H1 (cell line): ENCODE data around the gene PTHLH. TPM values are rescaled to one million over a fixed set of nuclear protein-coding genes. Genes with fewer than 3 reads are reported as not detected.
A peak's percentile ranks its signal among the peaks of the same experiment; 100 is the strongest.

ENCODE experiments used
- CTCF ChIA-PET: fragments of 300-600 bp; sonication (Branson Sonifier 250); formaldehyde crosslinking; loops from one replicate; lab custom pipeline; 2021; ENCODE audit not compliant: partially characterized antibody; lab: Charles Lee
- POLR2A ChIA-PET: fragments of 300-600 bp; sonication (Branson Sonifier 250); formaldehyde crosslinking; loops from one replicate; lab custom pipeline; 2021; ENCODE audit warnings: inconsistent platforms; ENCODE audit not compliant: partially characterized antibody; lab: Charles Lee
- DNase-seq, 2 experiments: peaks; one replicate each; pipeline versions ENCODE4 v3.0.0 to v3.0.0-alpha.2; 2010 to 2022; ENCODE audit warnings: low spot score in 2 of 2, low read depth in 1 of 2, mixed read lengths in 1 of 2
- FAIRE-seq: peaks from 2 replicates; lab custom pipeline; 2011; peaks lifted over from hg19 to GRCh38; lab: Jason Lieb, UNC
- H2AFZ ChIP-seq: 2 replicates; pipeline ENCODE4 v1.8.1; 2012; ENCODE audit warnings: low read length, inconsistent platforms
- H2AK5ac ChIP-seq: 2 replicates; pipeline ENCODE4 v1.6.1; 2013; ENCODE audit warnings: low read depth, low read length
- H2BK120ac ChIP-seq: replicated peaks from 2 replicates; pipeline ENCODE3; 2013; ENCODE audit warnings: low read depth, low read length, inconsistent platforms
- H2BK12ac ChIP-seq: 2 replicates; pipeline ENCODE4 v1.6.1; 2013; ENCODE audit warnings: low read depth, low read length
- H2BK15ac ChIP-seq: 2 replicates; pipeline ENCODE4 v1.6.1; 2013; ENCODE audit warnings: low read length
- H2BK20ac ChIP-seq: 2 replicates; pipeline ENCODE4 v1.6.1; 2013; ENCODE audit warnings: low read length
- H2BK5ac ChIP-seq: 2 replicates; pipeline ENCODE4 v1.6.1; 2013; ENCODE audit warnings: low read depth, low read length
- H3K14ac ChIP-seq: 2 replicates; pipeline ENCODE4 v1.6.1; 2013; ENCODE audit warnings: inconsistent platforms; ENCODE audit not compliant: insufficient read length
- H3K18ac ChIP-seq: 2 replicates; pipeline ENCODE4 v1.6.1; 2013; ENCODE audit warnings: low read length; ENCODE audit errors: extremely low read depth
- H3K23ac ChIP-seq: 2 replicates; pipeline ENCODE4 v1.6.1; 2013; ENCODE audit warnings: inconsistent platforms; ENCODE audit not compliant: insufficient read length
- H3K23me2 ChIP-seq: 2 replicates; pipeline ENCODE4 v1.6.1; 2013; ENCODE audit warnings: low read depth, low read length
- H3K27ac ChIP-seq: 2 replicates; pipeline ENCODE4 v1.6.1; 2011; ENCODE audit warnings: low read depth, low read length, inconsistent platforms
- H3K27me3 ChIP-seq, 4 experiments: replicated peaks in 1 of 4; 1 replicate in 1 of 4; 2 replicates in 3 of 4; pipeline versions ENCODE4 v1.6.1 to v1.8.1; 2011 to 2013; ENCODE audit warnings: low read length in 3 of 4, mild to moderate bottlenecking in 3 of 4, inconsistent platforms in 2 of 4, mixed read lengths in 2 of 4, moderate library complexity in 1 of 4; ENCODE audit not compliant: control insufficient read depth in 3 of 4, insufficient read depth in 3 of 4; ENCODE audit errors: extremely low read depth in 1 of 4
- H3K36me3 ChIP-seq, 4 experiments: 2 replicates each; pipeline versions ENCODE4 v1.6.1 to v1.8.1; 2011 to 2013; ENCODE audit warnings: mild to moderate bottlenecking in 4 of 4, low read length in 3 of 4, moderate library complexity in 2 of 4, control low read depth in 1 of 4, inconsistent platforms in 1 of 4; ENCODE audit not compliant: insufficient read depth in 4 of 4, control insufficient read depth in 2 of 4
- H3K4ac ChIP-seq: replicated peaks from 2 replicates; pipeline ENCODE3; 2013; ENCODE audit warnings: low read length, low read depth, mixed read lengths, inconsistent platforms; ENCODE audit not compliant: insufficient read length
- H3K4me1 ChIP-seq, 4 experiments: replicated peaks in 1 of 4; 1 replicate in 1 of 4; 2 replicates in 3 of 4; pipeline versions ENCODE4 v1.6.1 to v1.8.1; 2011 to 2013; ENCODE audit warnings: low read length in 3 of 4, inconsistent platforms in 2 of 4, mixed read lengths in 1 of 4; ENCODE audit not compliant: insufficient read depth in 4 of 4, control insufficient read depth in 3 of 4
- H3K4me2 ChIP-seq, 2 experiments: 2 replicates each; pipeline versions ENCODE4 v1.6.1 to v1.8.1; 2011 to 2013; ENCODE audit warnings: low read depth in 2 of 2, low read length in 2 of 2, control low read depth in 1 of 2, inconsistent platforms in 1 of 2, mild to moderate bottlenecking in 1 of 2; ENCODE audit not compliant: insufficient read depth in 1 of 2
- H3K4me3 ChIP-seq, 4 experiments: fragments of 200-600, 300-600 bp in 1 of 4; sonication (generic), shearing (Covaris generic), sonication (Bioruptor Twin) in 1 of 4; 2 replicates each; pipeline versions ENCODE4 v1.5.1 to v1.8.1; 2011 to 2016; ENCODE audit warnings: low read length in 4 of 4, low read depth in 3 of 4, control low read depth in 2 of 4, inconsistent platforms in 2 of 4, mild to moderate bottlenecking in 2 of 4, mixed read lengths in 1 of 4, moderate library complexity in 1 of 4; ENCODE audit not compliant: insufficient read depth in 2 of 4; ENCODE audit errors: extremely low read depth in 1 of 4
- H3K56ac ChIP-seq: replicated peaks from 2 replicates; pipeline ENCODE3; 2013; ENCODE audit warnings: low read depth, mild to moderate bottlenecking, mixed read lengths, low read length, inconsistent platforms; ENCODE audit not compliant: insufficient read length
- H3K79me1 ChIP-seq: 2 replicates; pipeline ENCODE4 v1.6.1; 2013; ENCODE audit warnings: low read depth, low read length, control low read depth
- H3K79me2 ChIP-seq, 2 experiments: 2 replicates each; pipeline versions ENCODE4 v1.6.1 to v1.8.1; 2012 to 2013; ENCODE audit warnings: low read length in 2 of 2, mild to moderate bottlenecking in 2 of 2, inconsistent platforms in 1 of 2; ENCODE audit not compliant: insufficient read depth in 2 of 2, control insufficient read depth in 1 of 2
- H3K9ac ChIP-seq, 4 experiments: replicated peaks in 1 of 4; 1 replicate in 1 of 4; 2 replicates in 3 of 4; pipeline versions ENCODE4 v1.6.1 to v1.8.1; 2011 to 2013; ENCODE audit warnings: low read depth in 3 of 4, low read length in 3 of 4, control low read depth in 2 of 4, mild to moderate bottlenecking in 2 of 4, moderate library complexity in 2 of 4, inconsistent platforms in 1 of 4; ENCODE audit errors: extremely low read depth in 1 of 4
- H3K9me3 ChIP-seq, 2 experiments: 2 replicates each; pipeline versions ENCODE4 v1.6.1 to v1.8.1; 2012 to 2013; ENCODE audit warnings: mild to moderate bottlenecking in 2 of 2, moderate library complexity in 2 of 2, control low read depth in 1 of 2, inconsistent platforms in 1 of 2, low read depth in 1 of 2, low read length in 1 of 2, mixed read lengths in 1 of 2; ENCODE audit not compliant: insufficient read depth in 2 of 2
- H4K20me1 ChIP-seq, 2 experiments: replicated peaks in 1 of 2; 2 replicates each; pipeline versions ENCODE3 to v1.8.1; 2011 to 2013; ENCODE audit warnings: inconsistent platforms in 2 of 2, low read length in 2 of 2, mild to moderate bottlenecking in 1 of 2; ENCODE audit not compliant: insufficient read depth in 2 of 2, control insufficient read depth in 1 of 2
- H4K5ac ChIP-seq: 2 replicates; pipeline ENCODE4 v1.6.1; 2013; ENCODE audit warnings: low read length, low read depth, mixed read lengths, inconsistent platforms; ENCODE audit not compliant: insufficient read length
- H4K8ac ChIP-seq: 2 replicates; pipeline ENCODE4 v1.8.0; 2013; ENCODE audit warnings: mild to moderate bottlenecking, moderate library complexity, low read length, inconsistent platforms; ENCODE audit not compliant: insufficient read depth; ENCODE audit errors: extremely low read depth
- H4K91ac ChIP-seq: replicated peaks from 2 replicates; pipeline ENCODE3; 2013; ENCODE audit warnings: low read length, mixed read lengths, inconsistent platforms; ENCODE audit not compliant: insufficient read length
- BCL11A ChIP-seq, 2 experiments: IDR thresholded peaks; one replicate each; pipeline ENCODE4 v1.6.1; 2011; ENCODE audit warnings: low read depth in 2 of 2, low read length in 2 of 2, mild to moderate bottlenecking in 2 of 2
- CHD1 ChIP-seq: IDR thresholded peaks from 2 replicates; pipeline ENCODE4 v1.6.1; 2012; ENCODE audit warnings: low read depth, low read length, improper control_type of control experiment
- CTBP2 ChIP-seq: IDR thresholded peaks from 2 replicates; pipeline ENCODE4 v1.7.0; 2011; ENCODE audit warnings: borderline replicate concordance, mild to moderate bottlenecking, moderate library complexity, mixed read lengths, low read length; ENCODE audit not compliant: insufficient read depth, insufficient read length
- FOSL1 ChIP-seq: IDR thresholded peaks from 2 replicates; pipeline ENCODE4 v1.6.1; 2011; ENCODE audit warnings: mild to moderate bottlenecking, low read depth, low read length, moderate library complexity; ENCODE audit not compliant: insufficient read depth
- GTF2F1 ChIP-seq: IDR thresholded peaks from 2 replicates; pipeline ENCODE4 v1.6.1; 2012; ENCODE audit warnings: low read depth, low read length, improper control_type of control experiment, borderline replicate concordance
- HDAC2 ChIP-seq, 2 experiments: fragments of 300-600 bp in 1 of 2; sonication (generic) in 1 of 2; IDR thresholded peaks; 2 replicates each; pipeline ENCODE4 v1.6.1; 2011 to 2012; ENCODE audit warnings: low read depth in 2 of 2, low read length in 2 of 2, mild to moderate bottlenecking in 2 of 2, moderate library complexity in 2 of 2, borderline replicate concordance in 1 of 2, inconsistent platforms in 1 of 2
- MAFK ChIP-seq: IDR thresholded peaks from 2 replicates; pipeline ENCODE4 v1.6.1; 2012; ENCODE audit warnings: low read depth, mild to moderate bottlenecking, improper control_type of control experiment, low read length
- TBP ChIP-seq: IDR thresholded peaks from 2 replicates; pipeline ENCODE4 v1.6.1; 2011; ENCODE audit warnings: low read depth, low read length, improper control_type of control experiment
- TCF12 ChIP-seq: IDR thresholded peaks from 2 replicates; pipeline ENCODE4 v1.6.1; 2011; ENCODE audit warnings: low read depth, mild to moderate bottlenecking, low read length
- WGBS, 2 experiments: shearing (Covaris generic) in 1 of 2; methylation state at CpG; one replicate each; pipeline versions ENCODE4 v1.1.6 to v1.1.7; 2013 to 2015; ENCODE audit warnings: low lambda C conversion rate in 2 of 2, mixed read lengths in 2 of 2, inconsistent platforms in 1 of 2, low coverage in 1 of 2, missing lambda C conversion rate in 1 of 2; ENCODE audit not compliant: insufficient replicate concordance in 2 of 2, insufficient coverage in 1 of 2, insufficient read length in 1 of 2; ENCODE audit errors: extremely low coverage in 1 of 2, missing lambda C conversion rate in 1 of 2; 5-methylcytosine and 5-hydroxymethylcytosine counted together
- polyA plus RNA-seq, 7 experiments: library from polyadenylated mRNA; depleted of rRNA in 3 of 7; stranded (reverse) in 5 of 7; unstranded in 2 of 7; fragments of >200 nt in 5 of 7; fragments of 200-250 nt in 2 of 7; gene quantifications; 1 replicate in 5 of 7; 2 replicates in 1 of 7; 4 replicates in 1 of 7; pipeline versions ENCODE4 v1.2.1 to v1.2.3, GENCODE V29; 2011 to 2013; ENCODE audit warnings: missing spikeins in 2 of 7, mixed read lengths in 2 of 7
- total RNA-seq: library from RNA; stranded (reverse); fragmentation: NEBNext Ultra II Directional; extraction: Animal tissue kit (Norgen Biotek cat#: 25700); gene quantifications from 2 replicates; pipeline ENCODE4 v1.2.1, GENCODE V29; 2021
- TF ChIP-seq, protein P1 (sequence below): IDR thresholded peaks from 2 replicates; pipeline ENCODE4 v1.6.1; 2012; ENCODE audit warnings: inconsistent platforms
- TF ChIP-seq, protein P2 (sequence below), 3 experiments: IDR thresholded peaks; 1 replicate in 2 of 3; 2 replicates in 1 of 3; pipeline versions ENCODE4 v1.5.1 to v1.6.1; 2011; ENCODE audit warnings: low read length in 3 of 3, mild to moderate bottlenecking in 3 of 3, inconsistent platforms in 2 of 3, low read depth in 1 of 3, moderate library complexity in 1 of 3; ENCODE audit not compliant: insufficient read depth in 1 of 3; ENCODE audit errors: control extremely low read depth in 1 of 3

The PTHLH gene
- total and polyA plus RNA-seq, 2 of the 8 experiments (the other 6 are each of a cell fraction or from before 2014, with no cell fraction given) = 0.32 TPM; not detected in 1

DNA sequence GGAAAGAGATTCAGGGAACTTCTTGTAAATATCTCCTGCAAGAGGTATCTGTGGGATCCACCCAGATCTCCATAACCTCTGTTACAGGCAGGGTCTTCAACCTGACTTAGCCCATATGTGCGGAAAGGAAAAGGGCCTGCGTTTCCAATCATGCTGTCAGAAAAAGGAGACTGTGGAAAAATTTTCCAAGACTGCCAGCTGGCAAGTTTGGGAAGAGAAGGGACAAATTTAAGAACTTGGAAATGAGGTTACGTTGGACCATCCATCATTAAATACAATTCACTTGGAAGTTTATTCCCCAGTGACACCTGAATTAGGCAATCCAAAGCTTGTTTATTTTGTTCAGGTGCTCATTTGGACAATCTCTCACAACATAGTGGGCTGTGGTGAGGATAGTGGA lies 13.9 kb downstream of the PTHLH start:
- Histone ChIP-seq H3K14ac (no peak overlapping the region), H3K27ac (no peak overlapping the region), H4K91ac (no peak overlapping the region), H3K36me3 (no peaks in the 10 kb centered on the region), H3K4me3 (no peak overlapping the region), H3K23me2 (no peaks in the 10 kb centered on the region), H3K27me3 (no peaks in the 10 kb centered on the region), H3K9me3 (no peaks in the 10 kb centered on the region), H4K5ac (no peak overlapping the region), H3K4me2 (no peak overlapping the region), H2BK12ac (no peak overlapping the region), H3K9ac (peak overlapping the region in 1 of 4 experiments; percentile 8; a peak in 1 of 7 replicates), H3K18ac (no peak overlapping the region), H2BK20ac (no peak overlapping the region), H2AFZ (no peak overlapping the region), H4K20me1 (no peaks in the 10 kb centered on the region), H3K79me1 (no peaks in the 10 kb centered on the region), H3K23ac (no peak overlapping the region), H4K8ac (no peak overlapping the region), H2BK120ac (no peak overlapping the region), H3K79me2 (no peaks in the 10 kb centered on the region), H3K4ac (no peak overlapping the region), H2BK5ac (no peak overlapping the region), H3K56ac (no peak overlapping the region), H2AK5ac (no peak overlapping the region), H2BK15ac (no peak overlapping the region), H3K4me1 (no peaks in the 10 kb centered on the region)
- CTCF ChIA-PET = interaction anchor here (0.9 kb wide), 1 partner anchor 188 kb away, joined by 3 read pairs; no protein-coding TSS in a partner anchor
- 89% methylated on average over 3 of the region's 3 CpGs; no CpG with 5 or more reads in 1 of the 2 experiments for WGBS, 2 experiments
- no peak for FAIRE-seq
- no peak for DNase-seq
- POLR2A ChIA-PET = no interaction called here
- TF ChIP-seq FOSL1 (no peak), MAFK (no peak), GTF2F1 (no peak), BCL11A (IDR thresholded peaks at IDR 0.05; ENCODE audit: low read depth in 2 of 2, low read length in 2 of 2) (no peak), CTBP2 (no peak), HDAC2 (IDR thresholded peaks at IDR 0.05; ENCODE audit: borderline replicate concordance in 1 of 2, low read depth in 2 of 2, low read length in 2 of 2) (no peak), TBP (no peak), CHD1 (no peak), TCF12 (no peak)
- TF ChIP-seq, protein P1, sequence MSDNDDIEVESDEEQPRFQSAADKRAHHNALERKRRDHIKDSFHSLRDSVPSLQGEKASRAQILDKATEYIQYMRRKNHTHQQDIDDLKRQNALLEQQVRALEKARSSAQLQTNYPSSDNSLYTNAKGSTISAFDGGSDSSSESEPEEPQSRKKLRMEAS = no peak
- TF ChIP-seq, protein P2, sequence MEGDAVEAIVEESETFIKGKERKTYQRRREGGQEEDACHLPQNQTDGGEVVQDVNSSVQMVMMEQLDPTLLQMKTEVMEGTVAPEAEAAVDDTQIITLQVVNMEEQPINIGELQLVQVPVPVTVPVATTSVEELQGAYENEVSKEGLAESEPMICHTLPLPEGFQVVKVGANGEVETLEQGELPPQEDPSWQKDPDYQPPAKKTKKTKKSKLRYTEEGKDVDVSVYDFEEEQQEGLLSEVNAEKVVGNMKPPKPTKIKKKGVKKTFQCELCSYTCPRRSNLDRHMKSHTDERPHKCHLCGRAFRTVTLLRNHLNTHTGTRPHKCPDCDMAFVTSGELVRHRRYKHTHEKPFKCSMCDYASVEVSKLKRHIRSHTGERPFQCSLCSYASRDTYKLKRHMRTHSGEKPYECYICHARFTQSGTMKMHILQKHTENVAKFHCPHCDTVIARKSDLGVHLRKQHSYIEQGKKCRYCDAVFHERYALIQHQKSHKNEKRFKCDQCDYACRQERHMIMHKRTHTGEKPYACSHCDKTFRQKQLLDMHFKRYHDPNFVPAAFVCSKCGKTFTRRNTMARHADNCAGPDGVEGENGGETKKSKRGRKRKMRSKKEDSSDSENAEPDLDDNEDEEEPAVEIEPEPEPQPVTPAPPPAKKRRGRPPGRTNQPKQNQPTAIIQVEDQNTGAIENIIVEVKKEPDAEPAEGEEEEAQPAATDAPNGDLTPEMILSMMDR (IDR thresholded peaks at IDR 0.05; ENCODE audit: control extremely low read depth in 1 of 3, insufficient read depth in 1 of 3, low read depth in 1 of 3, low read length in 3 of 3) = no peak
